Measurements from ENCODE around the gene MADCAM1.

The MADCAM1 gene

GRCh38 chr19:488505-489417, 7.5 kb upstream of the MADCAM1 start:
- peak; percentile 55 to 88 for DNase-seq

DNA sequence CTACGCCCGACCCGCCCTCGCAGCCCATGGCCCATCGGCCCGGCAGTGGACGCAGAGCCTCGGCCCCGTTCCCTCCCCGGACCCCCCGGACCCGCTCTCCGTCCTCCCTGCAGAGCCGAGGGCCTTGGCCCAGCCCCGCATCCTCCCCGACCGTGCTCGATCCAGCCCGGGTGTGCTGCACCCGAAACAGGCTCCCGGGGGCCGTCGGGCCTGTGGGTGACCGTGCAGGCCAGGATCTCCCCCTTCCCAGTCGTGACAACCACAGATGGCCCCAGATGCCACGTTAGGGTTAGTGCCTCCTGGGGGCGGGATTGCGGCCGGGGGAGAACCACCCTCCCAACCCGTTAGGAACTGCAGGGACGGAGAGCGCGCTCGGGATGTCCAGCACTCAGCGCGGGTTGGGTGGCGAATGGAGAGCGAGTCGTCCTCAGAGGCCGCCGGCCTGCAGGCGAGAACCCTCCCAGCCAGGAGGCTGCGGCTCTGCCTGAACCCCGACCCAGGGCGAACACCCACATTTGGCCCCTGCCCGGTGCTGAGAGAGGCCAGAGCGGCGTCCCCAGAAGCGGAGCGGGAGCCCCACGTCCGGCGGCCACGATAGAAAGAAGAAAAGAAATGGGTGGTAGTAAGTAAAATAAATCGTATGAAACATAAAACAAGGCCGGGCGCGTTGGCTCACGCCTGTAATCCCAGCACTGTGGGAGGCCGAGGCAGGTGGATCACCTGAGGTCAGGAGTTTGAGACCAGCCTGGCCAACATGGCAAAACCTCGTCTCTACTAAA, 6.7 kb upstream of the MADCAM1 start:
- DNase-seq: no peak

DNA sequence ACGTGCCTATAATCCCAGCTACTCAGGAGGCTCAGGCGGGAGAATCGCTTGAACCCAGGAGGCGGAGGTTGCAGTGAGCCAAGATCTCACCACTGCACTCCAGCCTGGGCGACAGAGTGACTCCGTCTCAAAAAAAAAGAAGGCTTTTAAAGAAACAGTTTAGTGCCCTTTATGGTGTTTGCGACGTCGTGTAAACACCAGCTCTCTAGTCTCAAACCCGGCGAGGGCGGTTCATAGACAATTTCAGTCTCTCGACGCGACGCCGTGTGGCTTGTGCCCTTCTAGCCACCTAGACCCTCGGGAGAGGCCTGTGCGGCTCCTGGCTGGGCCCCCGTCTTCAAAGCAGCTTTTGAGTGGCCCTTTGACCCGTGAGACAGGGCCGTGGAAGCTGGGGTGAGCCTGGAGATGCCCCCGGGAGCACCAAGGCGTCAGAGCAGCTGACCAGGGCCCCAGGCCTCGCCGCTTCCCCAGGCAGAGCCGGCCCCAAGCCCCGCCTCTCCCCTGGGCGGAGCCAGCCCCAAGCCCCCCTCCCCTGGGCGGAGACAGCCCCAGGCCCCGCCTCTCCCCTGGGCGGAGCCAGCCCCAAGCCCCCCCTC, 5.0 kb upstream of the MADCAM1 start:
- no peak for DNase-seq

- no peak for DNase-seq
Observed at GRCh38 chr19:492091-492531, 4.2 kb upstream of the MADCAM1 start.

- DNase-seq: no peak
Observed at GRCh38 chr19:493391-494170, 2.7 kb upstream of the MADCAM1 start.

DNA sequence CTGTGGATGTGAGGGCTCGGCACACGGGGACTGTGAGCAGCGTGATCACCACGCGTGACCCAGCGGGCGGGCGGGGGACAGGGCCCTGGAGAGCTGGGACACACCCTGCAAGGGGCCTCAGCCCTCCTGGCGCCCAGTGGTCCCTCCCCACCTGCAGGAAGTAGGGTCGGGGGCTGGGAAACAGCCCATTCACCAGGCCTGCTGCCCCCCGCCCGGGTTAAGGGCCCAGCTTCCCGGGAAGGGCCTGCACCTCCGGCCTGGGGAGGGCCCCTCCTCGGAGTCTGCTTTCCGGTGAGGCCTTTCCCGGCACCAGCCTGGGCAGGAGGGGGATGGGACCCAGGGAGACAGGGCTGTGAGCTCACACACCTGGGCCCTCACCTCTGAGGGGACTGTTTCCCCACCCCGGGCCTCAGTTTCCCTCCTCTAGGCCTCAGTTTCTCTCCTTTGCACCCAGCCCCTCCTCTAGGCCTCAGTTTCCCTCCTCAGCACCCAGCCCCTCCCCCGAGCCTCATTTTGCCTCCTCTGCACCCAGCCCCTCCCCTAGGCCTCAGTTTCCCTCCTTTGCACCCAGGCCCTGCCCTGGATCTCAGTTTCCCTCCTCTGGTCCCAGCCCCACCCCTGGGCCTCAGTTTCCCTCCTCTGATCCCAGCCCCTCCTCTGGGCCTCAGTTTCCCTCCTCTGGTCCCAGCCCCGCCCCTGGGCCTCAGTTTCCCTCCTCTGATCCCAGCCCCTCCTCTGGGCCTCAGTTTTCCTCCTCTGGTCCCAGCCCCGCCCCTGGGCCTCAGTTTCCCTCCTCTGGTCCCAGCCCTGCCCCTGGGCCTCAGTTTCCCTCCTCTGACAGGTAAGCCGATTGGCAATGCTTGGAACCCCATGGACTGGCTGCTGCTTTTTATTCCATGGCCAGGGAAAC, 1.9 kb upstream of the MADCAM1 start:
- DNase-seq: no peak

DNA sequence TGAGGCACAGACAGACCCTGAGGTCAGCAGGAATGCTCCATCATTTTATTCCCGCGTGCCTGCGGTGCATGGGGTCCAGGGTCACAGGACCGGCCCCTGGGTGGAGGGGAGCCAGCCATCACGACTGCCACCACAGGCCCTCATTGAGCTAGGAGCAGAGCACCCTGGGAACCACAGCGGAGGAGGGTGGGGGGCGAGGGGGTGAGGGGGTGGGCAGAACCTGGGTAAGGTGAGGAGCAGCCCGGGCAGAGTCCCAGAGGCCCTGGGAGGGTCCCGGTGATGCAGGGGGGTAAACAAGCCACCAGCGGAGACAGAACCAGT, 1.2 kb upstream of the MADCAM1 start:
- no peak for DNase-seq

- DNase-seq: no peak
Observed at GRCh38 chr19:495402-496111, 729 bp upstream of the MADCAM1 start.

DNA sequence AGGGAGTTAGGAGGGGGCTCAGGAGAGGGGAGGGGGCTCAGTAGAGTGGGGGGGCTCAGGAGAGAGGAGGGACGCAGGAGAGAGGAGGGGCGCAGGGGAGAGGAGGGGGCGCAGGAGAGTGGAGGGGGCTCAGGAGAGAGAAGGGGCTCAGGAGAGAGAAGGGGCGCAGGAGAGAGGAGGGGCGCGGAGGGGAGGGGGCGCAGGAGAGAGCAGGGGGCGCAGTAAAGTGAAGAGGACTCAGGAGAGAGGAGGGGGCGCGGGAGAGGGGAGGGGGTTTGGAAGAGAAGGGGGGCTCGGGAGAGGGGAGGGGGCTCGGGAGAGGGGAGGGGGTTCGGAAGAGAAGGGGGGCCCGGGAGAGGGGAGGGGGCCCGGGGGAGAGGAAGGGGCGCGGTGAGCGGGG, 700 bp downstream of the MADCAM1 start:
- no peak for DNase-seq

DNA sequence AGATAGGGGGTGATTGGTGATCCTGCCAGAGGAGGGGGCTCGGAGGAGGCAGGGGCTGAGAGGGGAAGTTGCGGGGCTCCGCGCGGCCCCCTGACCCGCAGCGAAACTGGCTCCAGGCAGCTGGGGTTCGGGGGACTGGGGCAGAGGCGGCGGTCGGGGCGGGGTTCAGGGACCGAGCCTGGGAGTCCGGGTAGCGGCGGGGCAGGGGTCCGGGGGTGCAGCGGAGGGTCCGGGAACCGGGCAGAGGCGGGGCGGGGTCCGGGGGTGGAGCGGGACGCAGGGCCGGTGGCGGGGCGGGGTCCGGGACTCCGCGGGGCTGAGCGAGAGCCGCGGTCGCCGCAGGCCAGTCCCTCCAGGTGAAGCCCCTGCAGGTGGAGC, 1.2 kb downstream of the MADCAM1 start:
- no peak for DNase-seq

GRCh38 chr19:497869-498510, 1.7 kb downstream of the MADCAM1 start:
- DNase-seq: no peak

GRCh38 chr19:498511-498891, 2.2 kb downstream of the MADCAM1 start:
- no peak for DNase-seq

DNA sequence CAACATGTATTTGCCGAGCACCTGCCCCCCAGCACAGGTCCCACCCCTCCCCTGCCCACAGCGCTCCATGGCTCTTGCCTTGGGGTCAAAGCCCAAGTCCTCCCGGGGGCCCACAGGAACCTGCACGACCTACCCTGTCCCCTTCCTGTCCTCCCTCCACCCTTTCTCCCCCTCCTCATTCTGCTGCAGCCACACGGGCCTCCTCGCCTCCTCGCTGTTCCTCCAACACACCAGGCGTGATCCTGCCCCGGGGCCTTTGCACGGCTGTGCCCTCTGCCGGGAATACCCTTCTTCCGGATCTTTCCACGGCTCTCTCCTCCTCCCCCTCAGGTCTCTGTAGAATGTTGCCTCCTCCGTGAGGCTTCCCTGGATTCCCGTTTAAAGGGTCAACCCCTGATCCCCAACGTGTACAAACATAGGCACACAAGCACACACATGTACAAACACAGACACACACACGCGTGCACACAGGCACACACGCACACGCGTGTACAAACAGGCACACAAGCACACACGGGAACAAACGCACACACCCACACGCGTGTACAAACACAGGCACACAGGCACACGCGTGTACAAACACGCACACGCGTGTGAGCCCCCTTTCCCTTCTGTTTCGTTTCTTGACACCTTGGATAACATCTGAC, 2.8 kb downstream of the MADCAM1 start:
- DNase-seq: no peak

DNA sequence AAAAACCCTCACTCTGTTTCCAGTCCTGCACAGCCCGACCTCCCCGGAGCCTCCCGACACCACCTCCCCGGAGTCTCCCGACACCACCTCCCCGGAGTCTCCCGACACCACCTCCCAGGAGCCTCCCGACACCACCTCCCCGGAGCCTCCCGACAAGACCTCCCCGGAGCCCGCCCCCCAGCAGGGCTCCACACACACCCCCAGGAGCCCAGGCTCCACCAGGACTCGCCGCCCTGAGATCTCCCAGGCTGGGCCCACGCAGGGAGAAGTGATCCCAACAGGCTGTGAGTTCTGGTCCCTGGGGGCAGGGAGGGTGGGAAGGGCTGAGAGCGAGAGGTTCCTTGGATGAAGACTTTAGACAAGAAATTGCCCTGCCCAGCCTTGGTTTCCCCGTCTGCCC, 5.4 kb downstream of the MADCAM1 start:
- no peak for DNase-seq

DNA sequence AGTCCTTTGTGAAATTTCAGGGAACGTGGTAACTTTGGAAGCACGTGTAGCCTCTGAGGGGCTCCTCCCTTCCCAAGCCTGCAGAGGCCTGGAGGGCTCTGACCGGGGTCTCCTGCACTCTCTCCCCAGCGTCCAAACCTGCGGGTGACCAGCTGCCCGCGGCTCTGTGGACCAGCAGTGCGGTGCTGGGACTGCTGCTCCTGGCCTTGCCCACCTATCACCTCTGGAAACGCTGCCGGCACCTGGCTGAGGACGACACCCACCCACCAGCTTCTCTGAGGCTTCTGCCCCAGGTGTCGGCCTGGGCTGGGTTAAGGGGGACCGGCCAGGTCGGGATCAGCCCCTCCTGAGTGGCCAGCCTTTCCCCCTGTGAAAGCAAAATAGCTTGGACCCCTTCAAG, 8.3 kb downstream of the MADCAM1 start:
- no peak for DNase-seq

GRCh38 chr19:506404-507285, 10.4 kb downstream of the MADCAM1 start:
- DNase-seq: peak; percentile 88 to 98

GRCh38 chr19:507286-508203, 11.3 kb downstream of the MADCAM1 start, which contains the start of gene TPGS1:
TSS of gene TPGS1 (plus strand) at chr19:507497. CDS start at chr19:507507, 10 bp downstream.
- DNase-seq: peak; percentile 74 to 98
